Mucosa of rectum (tissue), 2 donors: ENCODE results near the gene CNKSR2.

ENCODE experiments used
- H3K27ac ChIP-seq, 2 donors: one replicate each; pipeline ENCODE4 v1.7.0; 2013; ENCODE audit warnings: inconsistent platforms in 2 of 2, low read depth in 2 of 2, low read length in 2 of 2
- H3K27me3 ChIP-seq, 2 donors: one replicate each; pipeline ENCODE4 v1.7.0; 2013; ENCODE audit warnings: low read length in 2 of 2; ENCODE audit not compliant: control insufficient read depth in 2 of 2, insufficient read depth in 2 of 2
- H3K36me3 ChIP-seq, 2 donors: one replicate each; pipeline ENCODE4 v1.7.0; 2013; ENCODE audit warnings: low read length in 2 of 2; ENCODE audit not compliant: control insufficient read depth in 2 of 2, insufficient read depth in 2 of 2
- H3K4me1 ChIP-seq, 2 donors: one replicate each; pipeline ENCODE4 v1.7.0; 2013; ENCODE audit warnings: low read length in 2 of 2, mild to moderate bottlenecking in 1 of 2; ENCODE audit not compliant: control insufficient read depth in 2 of 2, insufficient read depth in 2 of 2
- H3K4me3 ChIP-seq, 2 donors: one replicate each; pipeline ENCODE4 v1.7.0; 2013; ENCODE audit warnings: low read length in 2 of 2
- H3K9ac ChIP-seq, 2 donors: one replicate each; pipeline ENCODE4 v1.7.0; 2013; ENCODE audit warnings: low read length in 2 of 2, low read depth in 1 of 2, mild to moderate bottlenecking in 1 of 2
- H3K9me3 ChIP-seq, 2 donors: one replicate each; pipeline ENCODE4 v1.7.0; 2013; ENCODE audit warnings: low read length in 2 of 2; ENCODE audit not compliant: control insufficient read depth in 2 of 2
- donor health status: healthy.
- donor health status: Normal muscosa, but diverticular disease.

The CNKSR2 gene

GRCh38 chrX:21586001-21586400 lies 211.8 kb downstream of the CNKSR2 start:
- Histone ChIP-seq H3K4me3 (no peak overlapping the region), H3K9me3 (no peaks in the 10 kb centered on the region), H3K27ac (no peak overlapping the region)

GRCh38 chrX:21590012-21590776 lies 216.0 kb downstream of the CNKSR2 start:
- Histone ChIP-seq H3K9ac (no peak overlapping the region), H3K9me3 (no peaks in the 10 kb centered on the region), H3K4me3 (no peak overlapping the region), H3K4me1 (no peaks in the 10 kb centered on the region), H3K36me3 (no peaks in the 10 kb centered on the region), H3K27ac (no peak overlapping the region), H3K27me3 (no peaks in the 10 kb centered on the region)

More at GRCh38 chrX:21586001-21586400, 211.8 kb downstream of the CNKSR2 start:
- Histone ChIP-seq H3K9ac (no peak overlapping the region), H3K4me1 (no peaks in the 10 kb centered on the region), H3K36me3 (no peaks in the 10 kb centered on the region), H3K27me3 (no peaks in the 10 kb centered on the region)

GRCh38 chrX:21606002-21606401 lies 231.8 kb downstream of the CNKSR2 start:
- H3K27me3 ChIP-seq, result no peaks in the 10 kb centered on the region
- no peaks in the 10 kb centered on the region for H3K4me1 ChIP-seq
- H3K36me3 ChIP-seq, result no peaks in the 10 kb centered on the region
- no peak overlapping the region for H3K4me3 ChIP-seq
- no peak overlapping the region for H3K27ac ChIP-seq
- H3K9me3 ChIP-seq, result no peaks in the 10 kb centered on the region
- no peak overlapping the region for H3K9ac ChIP-seq

GRCh38 chrX:21610168-21610567 lies 235.9 kb downstream of the CNKSR2 start:
- Histone ChIP-seq H3K4me3 (no peak overlapping the region), H3K9ac (no peak overlapping the region), H3K4me1 (no peaks in the 10 kb centered on the region), H3K27ac (no peak overlapping the region), H3K9me3 (no peaks in the 10 kb centered on the region), H3K27me3 (no peaks in the 10 kb centered on the region), H3K36me3 (no peaks in the 10 kb centered on the region)

GRCh38 chrX:21612154-21612553 lies 237.9 kb downstream of the CNKSR2 start:
- no peaks in the 10 kb centered on the region for H3K4me1 ChIP-seq

GRCh38 chrX:21616386-21616785 lies 242.2 kb downstream of the CNKSR2 start:
- no peaks in the 10 kb centered on the region for H3K9me3 ChIP-seq
- H3K27ac ChIP-seq, result no peak overlapping the region
- no peak overlapping the region for H3K4me3 ChIP-seq
- H3K4me1 ChIP-seq, result no peaks in the 10 kb centered on the region
- H3K27me3 ChIP-seq, result no peaks in the 10 kb centered on the region
- H3K9ac ChIP-seq, result no peak overlapping the region
- H3K36me3 ChIP-seq, result no peaks in the 10 kb centered on the region

More at GRCh38 chrX:21612154-21612553, 237.9 kb downstream of the CNKSR2 start:
- H3K27me3 ChIP-seq, result no peaks in the 10 kb centered on the region
- no peaks in the 10 kb centered on the region for H3K9me3 ChIP-seq
- no peak overlapping the region for H3K4me3 ChIP-seq
- no peak overlapping the region for H3K9ac ChIP-seq
- no peak overlapping the region for H3K27ac ChIP-seq
- no peaks in the 10 kb centered on the region for H3K36me3 ChIP-seq

- Histone ChIP-seq H3K9ac (no peak overlapping the region), H3K9me3 (no peaks in the 10 kb centered on the region), H3K27me3 (no peaks in the 10 kb centered on the region), H3K4me1 (no peaks in the 10 kb centered on the region), H3K27ac (no peak overlapping the region), H3K4me3 (no peak overlapping the region), H3K36me3 (no peaks in the 10 kb centered on the region)
These were observed 246.0 kb downstream of the CNKSR2 start for GRCh38 chrX:21620234-21620633.

- Histone ChIP-seq H3K27me3 (no peaks in the 10 kb centered on the region), H3K36me3 (no peaks in the 10 kb centered on the region), H3K4me1 (no peaks in the 10 kb centered on the region), H3K27ac (no peak overlapping the region), H3K9ac (no peak overlapping the region), H3K9me3 (no peaks in the 10 kb centered on the region), H3K4me3 (no peak overlapping the region)
These were observed 249.7 kb downstream of the CNKSR2 start for GRCh38 chrX:21623778-21624501.

- Histone ChIP-seq H3K4me1 (no peaks in the 10 kb centered on the region), H3K27ac (no peak overlapping the region), H3K4me3 (no peak overlapping the region), H3K9ac (no peak overlapping the region), H3K36me3 (no peaks in the 10 kb centered on the region), H3K9me3 (no peaks in the 10 kb centered on the region), H3K27me3 (no peaks in the 10 kb centered on the region)
These were observed 257.8 kb downstream of the CNKSR2 start for GRCh38 chrX:21632027-21632426.

GRCh38 chrX:21638311-21638710 lies 264.1 kb downstream of the CNKSR2 start:
- Histone ChIP-seq H3K36me3 (no peaks in the 10 kb centered on the region), H3K27ac (no peak overlapping the region), H3K9me3 (no peaks in the 10 kb centered on the region), H3K4me3 (no peak overlapping the region), H3K9ac (no peak overlapping the region), H3K4me1 (no peaks in the 10 kb centered on the region), H3K27me3 (no peaks in the 10 kb centered on the region)
